ENCODE data around the gene CSMD2. TPM values are rescaled to one million over a fixed set of nuclear protein-coding genes. Genes with fewer than 3 reads are reported as not detected.

Gene CSMD2
- total RNA-seq, 2 experiments from 2014 or later = not detected

GRCh38 chr1:33469691-33470090 lies 695.3 kb downstream of the CSMD2 start:
- no peak for DNase-seq
- H3K36me3 Mint-ChIP-seq (ENCODE audit: low read depth) = no peaks in the 10 kb centered on the region
- no peak overlapping the region for H3K4me3 Mint-ChIP-seq
- intact Hi-C loops (cut with micrococcal nuclease) = loop anchor here (1.0 to 5.0 kb wide), 5 partner anchors 102 to 372 kb away; partner anchors contain the start of gene ZNF362
- no peaks in the 10 kb centered on the region for H3K9me3 Mint-ChIP-seq
- CTCF ChIA-PET = interaction anchor here (0.6 to 3.4 kb wide), 7 partner anchors 17 to 315 kb away, joined by 3 to 42 read pairs (median 3); no protein-coding TSS in a partner anchor
- no peaks in the 10 kb centered on the region for H3K27me3 Mint-ChIP-seq (ENCODE audit: low read depth)
- peaks cover 24% of the 10 kb centered on the region for H3K4me1 Mint-ChIP-seq (ENCODE audit: low read depth)
- H3K27ac Mint-ChIP-seq = no peak overlapping the region

- Mint-ChIP-seq H3K36me3 (ENCODE audit: low read depth) (no peaks in the 10 kb centered on the region), H3K27me3 (ENCODE audit: low read depth) (no peaks in the 10 kb centered on the region), H3K9me3 (no peaks in the 10 kb centered on the region), H3K4me1 (ENCODE audit: low read depth) (peaks cover 24% of the 10 kb centered on the region), H3K27ac (no peak overlapping the region), H3K4me3 (no peak overlapping the region)
- CTCF ChIA-PET = interaction anchor here (1.2 to 3.4 kb wide), 4 partner anchors 13 to 174 kb away, joined by 3 to 42 read pairs (median 8); no protein-coding TSS in a partner anchor
- no peak for DNase-seq
- intact Hi-C loops (cut with micrococcal nuclease) = no loop called here
These were observed 696.1 kb downstream of the CSMD2 start for GRCh38 chr1:33468967-33469366.

- Mint-ChIP-seq H3K27me3 (ENCODE audit: low read depth) (no peaks in the 10 kb centered on the region), H3K9me3 (no peaks in the 10 kb centered on the region), H3K4me3 (no peak overlapping the region), H3K36me3 (ENCODE audit: low read depth) (no peaks in the 10 kb centered on the region), H3K4me1 (ENCODE audit: low read depth) (peaks cover 23% of the 10 kb centered on the region), H3K27ac (no peak overlapping the region)
- CTCF ChIA-PET = interaction anchor here (1.2 to 2.1 kb wide), 3 partner anchors 13 to 173 kb away, joined by 3 to 9 read pairs (median 8); no protein-coding TSS in a partner anchor
- intact Hi-C loops (cut with micrococcal nuclease) = no loop called here
- DNase-seq = no peak
These were observed 696.5 kb downstream of the CSMD2 start for GRCh38 chr1:33468531-33468930.

GRCh38 chr1:33468011-33468410 lies 697.0 kb downstream of the CSMD2 start:
- Mint-ChIP-seq H3K4me3 (no peak overlapping the region), H3K9me3 (no peaks in the 10 kb centered on the region), H3K36me3 (ENCODE audit: low read depth) (no peaks in the 10 kb centered on the region), H3K27ac (no peak overlapping the region), H3K27me3 (ENCODE audit: low read depth) (no peaks in the 10 kb centered on the region), H3K4me1 (ENCODE audit: low read depth) (peaks cover 17% of the 10 kb centered on the region)
- intact Hi-C loops (cut with micrococcal nuclease) = no loop called here
- no peak for DNase-seq
- CTCF ChIA-PET = interaction anchor here (1.6 to 2.1 kb wide), 2 partner anchors 12 to 173 kb away, joined by 8 to 9 read pairs; no protein-coding TSS in a partner anchor

- DNase-seq = no peak
- Mint-ChIP-seq H3K27me3 (ENCODE audit: low read depth) (no peaks in the 10 kb centered on the region), H3K36me3 (ENCODE audit: low read depth) (no peaks in the 10 kb centered on the region), H3K9me3 (no peaks in the 10 kb centered on the region), H3K4me1 (ENCODE audit: low read depth) (peaks cover 5% of the 10 kb centered on the region), H3K4me3 (no peak overlapping the region), H3K27ac (no peak overlapping the region)
- CTCF ChIA-PET = no interaction called here
- intact Hi-C loops (cut with micrococcal nuclease) = no loop called here
These were observed 698.9 kb downstream of the CSMD2 start for GRCh38 chr1:33466159-33466558.

GRCh38 chr1:33465316-33465715 lies 699.7 kb downstream of the CSMD2 start:
- no peaks in the 10 kb centered on the region for H3K36me3 Mint-ChIP-seq (ENCODE audit: low read depth)
- intact Hi-C loops (cut with micrococcal nuclease) = no loop called here
- no peaks in the 10 kb centered on the region for H3K27me3 Mint-ChIP-seq (ENCODE audit: low read depth)
- no peak for DNase-seq
- H3K9me3 Mint-ChIP-seq = no peaks in the 10 kb centered on the region
- no peaks in the 10 kb centered on the region for H3K4me1 Mint-ChIP-seq (ENCODE audit: low read depth)
- CTCF ChIA-PET = interaction anchor here (0.6 kb wide), 1 partner anchor 177 kb away, joined by 4 read pairs; no protein-coding TSS in a partner anchor
- H3K4me3 Mint-ChIP-seq = no peak overlapping the region
- no peak overlapping the region for H3K27ac Mint-ChIP-seq

GRCh38 chr1:33464552-33464951 lies 700.5 kb downstream of the CSMD2 start:
- no peaks in the 10 kb centered on the region for H3K4me1 Mint-ChIP-seq (ENCODE audit: low read depth)
- intact Hi-C loops (cut with micrococcal nuclease) = no loop called here
- H3K27ac Mint-ChIP-seq = no peak overlapping the region
- no peak overlapping the region for H3K4me3 Mint-ChIP-seq
- H3K36me3 Mint-ChIP-seq (ENCODE audit: low read depth) = no peaks in the 10 kb centered on the region
- no peak for DNase-seq
- H3K9me3 Mint-ChIP-seq = no peaks in the 10 kb centered on the region
- no peaks in the 10 kb centered on the region for H3K27me3 Mint-ChIP-seq (ENCODE audit: low read depth)
- CTCF ChIA-PET = no interaction called here

Other genes starting within 250 kb of the CSMD2 start
- gene C1orf94, start 11.7 kb upstream of the CSMD2 start, total RNA-seq = not detected